Right lobe of liver (tissue), 6 donors: ENCODE results near the gene FGF11. TPM values are rescaled to one million over a fixed set of nuclear protein-coding genes. Genes with fewer than 3 reads are reported as not detected.

ENCODE experiments used
- ATAC-seq, 4 donors: fragments of 200-7000 bp; cut with Tn5 transposase; one replicate each; pipeline ENCODE4 v1.9.1; 2020; ENCODE audit warnings: mild to moderate bottlenecking in 4 of 4, moderate library complexity in 4 of 4
- DNase-seq, 3 donors: peaks; one replicate each; pipeline ENCODE4 v3.0.0-alpha.2; 2020
- H3K27ac ChIP-seq, 3 donors: fragments of 200-600 bp; one replicate each; pipeline ENCODE4 v1.8.0; 2022
- H3K27me3 ChIP-seq, 2 donors: fragments of 200-600 bp; one replicate each; pipeline ENCODE4 v1.8.0; 2022
- H3K36me3 ChIP-seq, 4 donors: fragments of 200-600 bp; sonication (generic) in 1 of 4; one replicate each; pipeline versions ENCODE4 v1.5.1 to v1.8.0; 2017 to 2022; ENCODE audit warnings: control low read depth in 1 of 4
- H3K4me1 ChIP-seq, 4 donors: fragments of 200-600 bp; sonication (generic) in 1 of 4; one replicate each; pipeline versions ENCODE4 v1.5.1 to v1.8.0; 2017 to 2022; ENCODE audit warnings: control low read depth in 1 of 4
- H3K4me3 ChIP-seq, 3 donors: fragments of 200-600 bp; one replicate each; pipeline ENCODE4 v1.8.0; 2022
- H3K9me3 ChIP-seq, 4 donors: fragments of 200-600 bp; sonication (generic) in 1 of 4; one replicate each; pipeline versions ENCODE4 v1.5.1 to v1.8.0; 2017 to 2022; ENCODE audit warnings: control low read depth in 1 of 4
- POLR2A ChIP-seq: fragments of 450-650 bp; IDR thresholded peaks from one replicate; pipeline ENCODE4 v1.6.1; 2017; ENCODE audit warnings: antibody characterized with exemption, mild to moderate bottlenecking
- WGBS: methylation state at CpG from one replicate; pipeline ENCODE4 v1.1.6; 2018; ENCODE audit warnings: low coverage, low lambda C conversion rate; ENCODE audit not compliant: insufficient coverage; ENCODE audit errors: missing lambda C conversion rate; 5-methylcytosine and 5-hydroxymethylcytosine counted together
- intact Hi-C, 2 donors: fragments of 100-400 bp; cut with DNase I; formaldehyde crosslinking; loops; one replicate each; pipeline versions ENCODE4 v1.11.2 to v1.14.1; 2022
- total RNA-seq, 6 experiments: library from RNA; depleted of rRNA in 2 of 6; stranded (reverse); fragments of >200 nt in 2 of 6; fragmentation: NEBNext Ultra II Directional in 3 of 6; extraction: Animal tissue kit (Norgen Biotek cat#: 25700) in 3 of 6; gene quantifications; one replicate each; pipeline versions ENCODE4 v1.1.0 to v1.2.4, GENCODE V29; 2016 to 2023
- TF ChIP-seq, protein P1 (sequence below), 4 donors: fragments of 200-600 bp in 3 of 4; fragments of 450-650 bp in 1 of 4; IDR thresholded peaks; one replicate each; pipeline versions ENCODE4 v1.5.1 to v1.8.0; 2016 to 2022; ENCODE audit warnings: antibody characterized with exemption in 4 of 4, mild to moderate bottlenecking in 2 of 4
- donor health status: DM: no; HTN: yes; CAD: no.
- donor health status: DM: no; HTN: no; CAD: no.
- donor health status: DM: no; HTN: no; CAD: no.
- donor health status: DM: no; HTN: yes; CAD: no.
- donor health status: DM: no; HTN: yes; CAD: no.

The FGF11 gene
- total RNA-seq, 6 experiments from 2014 or later = 0.37 to 0.84 (median 0.68) TPM; not detected in 1

DNA sequence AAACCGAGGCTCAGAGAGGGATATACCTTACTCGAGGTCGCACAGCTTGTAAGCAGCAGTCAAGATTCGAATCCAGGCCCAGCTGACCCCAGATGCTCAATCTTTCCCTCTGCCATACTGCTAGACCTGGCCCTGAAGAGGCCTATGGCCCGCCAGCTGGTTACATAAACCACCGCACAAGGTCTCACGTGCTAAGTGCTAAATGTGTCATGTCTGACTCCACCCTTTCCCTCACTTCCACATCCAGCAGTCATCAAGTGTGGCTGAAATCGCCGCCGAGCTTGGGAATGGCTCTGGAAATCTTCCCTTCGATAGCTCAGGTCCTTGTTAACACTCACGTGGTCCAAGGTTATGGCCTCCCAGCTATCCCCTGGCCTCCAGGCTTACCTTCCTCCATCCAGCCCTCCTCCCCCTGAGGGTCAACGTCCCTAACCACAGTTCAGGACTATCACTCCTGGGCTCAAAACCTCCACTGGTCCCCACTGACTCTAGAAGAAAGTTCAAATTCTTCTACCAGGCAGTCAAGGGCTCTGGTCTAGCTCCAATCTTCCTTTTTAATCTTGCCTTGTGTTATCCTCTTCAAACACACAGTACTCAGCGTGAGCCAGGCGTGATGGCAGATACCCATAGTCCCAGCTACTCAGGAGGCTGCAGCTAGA, 36.6 kb downstream of the FGF11 start:
- Histone ChIP-seq H3K36me3 (no peaks in the 10 kb centered on the region), H3K9me3 (no peaks in the 10 kb centered on the region), H3K4me3 (no peak overlapping the region), H3K27ac (peak overlapping the region in 1 of 3 donors; percentile 24), H3K4me1 (peaks cover 0 to 21% (median 10%) of the 10 kb centered on the region in 4 donors), H3K27me3 (no peaks in the 10 kb centered on the region)
- DNase-seq (no peak), ATAC-seq (peak in 2 of 4 donors; percentile 5 to 12)
- intact Hi-C loops = no loop called here
- WGBS = 58% methylated on average over 14 of the region's 15 CpGs
- TF ChIP-seq, protein P1, sequence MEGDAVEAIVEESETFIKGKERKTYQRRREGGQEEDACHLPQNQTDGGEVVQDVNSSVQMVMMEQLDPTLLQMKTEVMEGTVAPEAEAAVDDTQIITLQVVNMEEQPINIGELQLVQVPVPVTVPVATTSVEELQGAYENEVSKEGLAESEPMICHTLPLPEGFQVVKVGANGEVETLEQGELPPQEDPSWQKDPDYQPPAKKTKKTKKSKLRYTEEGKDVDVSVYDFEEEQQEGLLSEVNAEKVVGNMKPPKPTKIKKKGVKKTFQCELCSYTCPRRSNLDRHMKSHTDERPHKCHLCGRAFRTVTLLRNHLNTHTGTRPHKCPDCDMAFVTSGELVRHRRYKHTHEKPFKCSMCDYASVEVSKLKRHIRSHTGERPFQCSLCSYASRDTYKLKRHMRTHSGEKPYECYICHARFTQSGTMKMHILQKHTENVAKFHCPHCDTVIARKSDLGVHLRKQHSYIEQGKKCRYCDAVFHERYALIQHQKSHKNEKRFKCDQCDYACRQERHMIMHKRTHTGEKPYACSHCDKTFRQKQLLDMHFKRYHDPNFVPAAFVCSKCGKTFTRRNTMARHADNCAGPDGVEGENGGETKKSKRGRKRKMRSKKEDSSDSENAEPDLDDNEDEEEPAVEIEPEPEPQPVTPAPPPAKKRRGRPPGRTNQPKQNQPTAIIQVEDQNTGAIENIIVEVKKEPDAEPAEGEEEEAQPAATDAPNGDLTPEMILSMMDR (IDR thresholded peaks at IDR 0.05) = no peak
- no peak for TF ChIP-seq POLR2A

DNA sequence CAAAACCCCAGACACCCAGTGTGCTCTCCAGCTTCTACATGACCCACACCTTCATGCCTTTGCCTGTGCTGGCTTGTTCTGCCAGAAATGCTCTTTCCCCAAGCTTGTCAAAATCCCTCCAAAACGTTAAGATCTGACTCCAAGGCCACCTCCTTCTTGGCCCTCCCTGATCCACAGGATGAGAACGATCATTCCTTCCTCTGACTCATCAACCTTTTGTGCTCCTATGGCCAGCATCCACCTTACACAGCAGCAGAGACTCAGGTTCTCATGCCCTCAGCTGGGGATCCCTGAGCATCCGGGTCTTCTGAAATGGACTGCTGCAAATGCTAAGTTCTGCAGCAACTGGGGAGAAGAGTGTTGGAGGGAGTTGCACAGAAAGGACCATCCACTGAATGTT, 37.2 kb downstream of the FGF11 start:
- peak overlapping the region in 1 of 3 donors; percentile 24 for H3K27ac ChIP-seq
- ATAC-seq (no peak), DNase-seq (no peak)
- no peak overlapping the region for H3K4me3 ChIP-seq
- intact Hi-C loops = no loop called here
- 40% methylated on average over 3 of the region's 3 CpGs for WGBS
- no peaks in the 10 kb centered on the region for H3K9me3 ChIP-seq
- no peaks in the 10 kb centered on the region for H3K27me3 ChIP-seq
- H3K36me3 ChIP-seq = no peaks in the 10 kb centered on the region
- no peak for TF ChIP-seq POLR2A
- TF ChIP-seq, protein P1 (IDR thresholded peaks at IDR 0.05) = no peak
- H3K4me1 ChIP-seq = peaks cover 0 to 20% (median 10%) of the 10 kb centered on the region in 4 donors

DNA sequence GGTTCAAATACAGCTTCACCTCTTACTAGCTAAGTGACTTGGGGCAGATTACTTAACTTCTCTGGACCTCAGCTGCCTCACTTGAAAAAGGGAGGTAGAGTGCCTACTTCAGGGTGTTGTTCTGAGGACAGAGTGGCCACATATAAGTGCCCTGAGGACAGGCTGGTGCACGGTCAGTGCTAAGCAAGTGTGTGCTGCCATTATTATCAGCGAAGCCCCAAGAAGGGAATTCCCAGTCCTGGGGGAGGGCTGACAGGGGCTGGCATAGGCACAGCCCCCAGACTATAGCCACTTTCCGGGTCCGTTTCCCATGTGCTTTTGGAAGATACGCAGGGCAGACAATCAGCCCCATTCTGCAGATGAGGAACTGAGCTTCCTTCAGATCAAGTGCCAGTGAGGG, 37.6 kb downstream of the FGF11 start:
- Histone ChIP-seq H3K9me3 (no peaks in the 10 kb centered on the region), H3K4me3 (no peak overlapping the region), H3K4me1 (peaks cover 0 to 20% (median 10%) of the 10 kb centered on the region in 4 donors), H3K27me3 (no peaks in the 10 kb centered on the region), H3K27ac (peak overlapping the region in 1 of 3 donors; percentile 98), H3K36me3 (no peaks in the 10 kb centered on the region)
- WGBS = 90% methylated on average over 2 of the region's 5 CpGs
- DNase-seq = no peak
- intact Hi-C loops = no loop called here
- TF ChIP-seq, protein P1 (IDR thresholded peaks at IDR 0.05) = no peak
- TF ChIP-seq POLR2A = no peak
- no peak for ATAC-seq

DNA sequence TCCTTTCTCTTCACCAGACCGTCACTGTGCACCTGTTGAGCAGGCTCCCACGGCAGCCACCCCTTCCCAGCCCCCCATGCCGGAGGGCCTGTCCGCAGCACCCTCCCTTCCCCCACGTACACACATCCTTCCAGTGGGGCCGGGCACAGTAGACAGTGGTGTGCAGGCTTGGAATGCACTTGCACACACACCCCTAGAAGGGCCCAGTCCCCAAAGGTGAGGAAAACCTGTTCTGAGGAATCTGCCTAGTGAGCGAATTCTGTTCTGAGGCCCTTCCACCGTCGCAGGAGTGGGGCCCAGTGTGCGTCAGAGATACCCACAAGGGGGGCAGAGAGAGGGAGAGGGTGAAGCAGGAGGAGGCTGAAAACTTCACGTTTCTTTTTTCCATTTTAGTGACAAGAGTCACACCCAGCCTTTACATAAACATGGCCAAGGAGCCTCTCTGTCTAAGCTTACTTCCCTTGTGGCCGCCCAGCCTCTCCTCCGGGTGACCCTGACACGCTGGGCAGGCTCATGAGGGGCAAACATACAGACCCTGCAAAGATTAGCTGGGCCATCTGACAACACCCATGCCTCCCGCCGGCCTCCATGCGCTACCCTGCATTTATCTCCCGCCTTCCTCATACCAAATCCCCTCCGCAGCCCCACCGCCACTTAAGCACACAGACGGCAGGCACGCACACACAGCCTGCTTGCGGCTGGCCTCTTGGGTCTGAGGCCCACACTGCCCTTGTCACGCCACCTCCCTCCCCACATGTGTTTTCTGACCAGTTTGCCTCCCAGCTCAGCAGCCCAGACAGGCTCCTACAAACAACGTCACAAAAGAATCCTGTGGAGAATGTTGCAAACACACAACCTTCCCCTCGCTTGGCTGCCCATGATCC, 38.3 kb downstream of the FGF11 start:
- intact Hi-C loops = no loop called here
- H3K27me3 ChIP-seq = no peaks in the 10 kb centered on the region
- H3K9me3 ChIP-seq = no peaks in the 10 kb centered on the region
- ATAC-seq = peak; percentile 6 to 19 (median 16)
- peak overlapping the region in 2 of 3 donors; percentile 39 to 98 for H3K27ac ChIP-seq
- TF ChIP-seq, protein P1 (IDR thresholded peaks at IDR 0.05) = no peak
- TF ChIP-seq POLR2A = no peak
- 35% methylated on average over 14 of the region's 26 CpGs for WGBS
- peak in 1 of 3 donors; percentile 42 for DNase-seq
- H3K4me3 ChIP-seq = peak overlapping the region in 2 of 3 donors; percentile 9 to 79
- H3K4me1 ChIP-seq = peaks cover 0 to 20% (median 10%) of the 10 kb centered on the region in 4 donors
- no peaks in the 10 kb centered on the region for H3K36me3 ChIP-seq
